HG02588 (cell line): ENCODE data around the gene STK4.

Experiments
- ATAC-seq: cut with Tn5 transposase; IDR thresholded peaks from one replicate; pipeline ENCODE4 v1.9.1; 2021; ENCODE audit warnings: mild to moderate bottlenecking, moderate library complexity; ENCODE audit not compliant: unreplicated experiment

The STK4 gene

GRCh38 chr20:45080867-45081624 is 114.7 kb downstream of the STK4 start:
- ATAC-seq = no peak

- ATAC-seq = no peak
Observed at GRCh38 chr20:45082468-45082867, 116.2 kb downstream of the STK4 start.

GRCh38 chr20:45083127-45083526 is 116.8 kb downstream of the STK4 start:
- no peak for ATAC-seq

- ATAC-seq = no peak
Observed at GRCh38 chr20:45085289-45085688, 119.0 kb downstream of the STK4 start.

DNA sequence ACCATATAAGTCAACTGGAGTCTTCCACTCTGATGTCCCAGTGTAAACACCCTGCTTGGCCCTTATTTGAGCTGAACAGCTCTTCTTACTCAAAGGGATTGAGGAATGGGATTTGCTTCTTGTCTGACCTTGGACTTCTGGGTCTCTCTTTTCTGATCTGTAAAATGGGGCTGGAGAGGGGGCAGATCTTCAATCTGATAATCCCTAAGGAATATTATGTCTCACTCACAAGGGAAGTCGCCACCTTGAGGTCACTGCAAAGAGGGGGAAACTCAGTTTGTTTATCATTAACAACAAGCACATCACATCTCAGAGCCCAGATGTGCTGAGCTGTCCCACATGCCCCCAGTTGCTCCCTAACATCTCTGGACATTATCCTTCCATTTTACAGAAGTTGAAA is 119.6 kb downstream of the STK4 start:
- no peak for ATAC-seq

GRCh38 chr20:45087097-45087790 is 120.9 kb downstream of the STK4 start:
- no peak for ATAC-seq

GRCh38 chr20:45087814-45088213 is 121.5 kb downstream of the STK4 start:
- ATAC-seq = no peak

DNA sequence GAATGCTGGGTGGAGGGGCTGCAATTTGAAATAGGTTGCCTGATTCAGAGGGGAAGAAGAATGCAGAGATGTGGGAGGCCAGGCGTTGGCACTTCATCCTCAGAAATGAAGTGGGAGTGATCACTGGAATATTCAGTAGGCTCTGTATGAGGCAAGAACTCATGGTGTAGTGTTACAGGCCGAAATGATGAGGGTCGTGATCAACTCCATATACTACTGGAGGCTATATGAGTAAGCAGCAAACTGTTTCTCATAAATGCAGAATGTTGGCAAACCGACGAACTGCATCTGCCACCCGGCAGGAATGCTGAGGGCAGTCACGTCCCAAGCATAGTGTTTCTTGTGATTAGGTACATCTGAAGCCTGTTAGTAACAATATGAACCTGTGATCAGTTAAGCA is 121.9 kb downstream of the STK4 start:
- ATAC-seq = no peak

DNA sequence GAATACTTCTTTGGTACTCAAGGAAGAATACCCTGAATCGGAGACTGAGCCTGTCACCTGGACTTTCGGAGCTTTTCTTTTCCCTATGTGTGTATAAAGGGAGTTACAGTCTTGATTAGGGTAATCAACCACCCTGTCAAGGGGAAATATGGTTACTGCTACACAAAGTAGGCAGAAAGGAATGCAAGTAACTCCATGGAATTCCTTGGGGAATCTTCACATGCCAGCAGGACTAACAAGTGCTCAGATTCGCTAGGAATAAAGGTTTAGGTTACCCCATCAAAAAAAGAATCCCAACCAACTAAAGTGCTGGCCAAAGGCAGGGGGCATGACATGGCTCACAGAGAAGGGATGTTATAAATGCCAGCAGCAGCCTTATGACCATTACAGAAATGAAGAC is 124.2 kb downstream of the STK4 start:
- no peak for ATAC-seq

DNA sequence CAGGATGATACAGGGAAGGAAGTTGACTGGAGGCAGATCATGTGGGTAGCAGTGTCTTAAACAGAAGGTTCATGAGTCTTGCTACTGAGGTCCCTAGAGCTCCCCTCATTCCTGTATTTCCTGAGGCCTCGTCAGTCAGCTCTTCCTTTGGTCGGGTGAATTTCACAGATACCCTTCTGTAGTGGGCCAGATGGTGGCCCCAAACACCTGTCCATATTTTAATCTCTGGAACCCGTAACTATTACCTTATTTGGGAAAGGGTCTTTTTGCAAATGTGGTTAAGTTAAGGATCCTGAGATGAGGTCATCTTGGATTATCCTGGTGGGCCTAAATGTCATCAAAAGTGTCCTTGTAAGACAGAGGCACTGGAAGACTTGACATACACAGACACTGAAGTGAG is 125.1 kb downstream of the STK4 start:
- ATAC-seq = no peak

GRCh38 chr20:45092898-45093297 is 126.6 kb downstream of the STK4 start:
- ATAC-seq = no peak

DNA sequence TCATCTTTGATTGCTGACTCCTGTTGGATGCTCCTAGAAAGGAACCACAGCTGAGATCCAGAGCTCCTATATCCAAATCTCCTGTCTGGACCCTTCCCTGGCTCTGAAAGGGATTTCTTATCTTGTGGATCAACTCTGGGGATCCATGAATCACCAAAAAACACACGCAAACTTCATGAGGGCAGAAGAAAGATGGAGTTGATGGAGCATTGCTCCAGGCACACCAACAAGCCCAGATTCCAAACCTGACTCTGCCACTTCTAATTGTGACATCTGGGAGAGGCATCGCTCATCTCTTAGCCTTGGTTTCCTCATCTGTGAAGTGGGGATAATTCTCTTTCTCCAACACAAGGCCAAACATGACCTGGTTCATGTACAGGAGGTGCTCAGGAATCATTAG is 127.9 kb downstream of the STK4 start:
- no peak for ATAC-seq

GRCh38 chr20:45094864-45095574 is 128.7 kb downstream of the STK4 start:
- no peak for ATAC-seq

- no peak for ATAC-seq
Observed at GRCh38 chr20:45095805-45096238, 129.5 kb downstream of the STK4 start.

GRCh38 chr20:45096781-45097180 is 130.5 kb downstream of the STK4 start:
- ATAC-seq = no peak

DNA sequence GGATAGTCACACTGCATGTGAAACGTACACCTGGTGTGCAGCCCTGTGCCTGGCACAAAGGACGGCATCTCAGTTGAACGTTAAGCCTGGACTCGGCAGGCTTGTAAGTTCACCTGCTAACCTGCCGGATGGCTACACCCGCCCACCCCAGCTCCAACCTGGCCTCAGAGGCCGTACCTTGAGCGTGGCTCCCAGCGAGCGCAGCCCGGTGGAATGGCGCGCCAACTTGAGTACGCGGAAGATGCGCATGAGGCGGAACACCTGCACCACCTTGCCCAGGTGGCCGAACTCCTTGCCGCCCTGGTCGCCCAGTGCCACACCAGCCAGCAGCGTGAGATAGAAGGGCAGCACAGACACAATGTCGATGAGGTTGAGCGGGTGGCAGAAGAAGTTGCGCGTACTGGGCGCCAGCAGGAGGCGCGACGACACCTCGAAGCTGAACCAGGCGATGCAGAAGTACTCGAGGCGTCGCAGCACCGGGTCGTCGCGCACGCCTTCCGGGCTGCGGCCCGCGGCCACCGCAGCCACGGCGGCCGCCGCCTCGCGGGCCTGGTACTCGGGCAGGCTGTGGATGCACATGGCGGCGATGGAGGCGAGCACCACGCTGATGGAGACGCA is 131.3 kb downstream of the STK4 start:
- no peak for ATAC-seq

- no peak for ATAC-seq
Observed at GRCh38 chr20:45098103-45098773, 131.9 kb downstream of the STK4 start.

DNA sequence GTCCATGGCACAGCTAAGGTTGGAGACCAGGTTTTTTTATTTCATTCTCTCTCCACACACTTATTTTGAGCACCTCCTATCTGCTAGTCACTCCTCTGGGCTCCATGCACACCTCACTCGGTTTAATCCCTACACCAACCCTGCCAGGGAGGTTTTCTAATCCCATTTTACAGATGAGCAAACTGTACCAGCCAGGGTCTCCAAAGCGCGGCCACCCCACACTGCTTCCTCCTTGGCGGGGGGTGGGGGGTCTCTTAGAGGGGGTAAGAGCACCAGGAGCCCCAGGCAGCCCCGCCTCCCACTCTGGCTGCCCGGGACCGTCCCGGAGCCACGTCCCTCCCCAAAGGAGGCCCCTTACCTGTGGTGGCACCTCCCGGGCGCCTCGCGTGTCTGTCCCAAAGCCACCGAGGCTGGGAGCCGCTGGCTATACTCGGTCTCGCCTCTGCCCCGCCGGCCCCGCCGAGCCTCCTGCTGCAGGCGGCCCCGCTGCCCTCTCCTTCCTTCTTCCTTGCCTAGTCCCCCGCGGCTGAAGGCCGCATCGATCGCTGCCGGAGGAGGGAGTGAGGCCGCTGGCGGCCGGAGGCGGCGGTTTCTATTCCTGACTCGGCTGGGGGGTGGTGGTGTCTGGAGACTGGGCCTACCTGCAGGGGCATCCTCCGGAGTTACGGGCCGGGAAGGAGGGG is 134.4 kb downstream of the STK4 start, which contains the start of gene KCNS1:
KCNS1 (minus strand) TSS at position 565 of the 683 bp plus-strand sequence. CDS start 1,891 bp downstream, outside the sequence.
- no peak for ATAC-seq

GRCh38 chr20:45101333-45101850 is 135.1 kb downstream of the STK4 start:
- no peak for ATAC-seq

DNA sequence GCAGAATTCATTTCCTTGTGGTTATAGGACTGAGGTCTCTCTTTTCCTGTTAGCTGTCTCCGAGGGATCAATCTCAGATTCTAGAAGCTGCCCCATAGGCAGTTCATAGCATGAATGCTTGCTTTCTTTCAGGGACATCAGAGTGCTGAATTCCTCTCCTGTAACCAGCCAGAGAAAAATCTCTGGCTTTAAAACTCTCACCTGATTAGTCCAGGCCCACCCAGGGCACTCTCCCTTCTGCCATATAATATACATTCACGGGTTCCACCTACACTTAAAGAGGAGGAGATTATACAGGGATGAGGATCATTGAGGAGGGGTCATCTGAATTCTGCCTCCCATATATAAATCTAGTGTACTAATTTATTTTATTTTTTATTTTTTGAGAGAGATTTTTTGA is 136.8 kb downstream of the STK4 start:
- ATAC-seq = no peak
